ENCODE results near the gene P2RY6. TPM values are rescaled to one million over a fixed set of nuclear protein-coding genes. Genes with fewer than 3 reads are reported as not detected.

P2RY6 gene
- polyA plus RNA-seq, 1 donor (not counting 4 experiments of a cell fraction or from before 2014, with no cell fraction given) = 0.04 TPM

DNA sequence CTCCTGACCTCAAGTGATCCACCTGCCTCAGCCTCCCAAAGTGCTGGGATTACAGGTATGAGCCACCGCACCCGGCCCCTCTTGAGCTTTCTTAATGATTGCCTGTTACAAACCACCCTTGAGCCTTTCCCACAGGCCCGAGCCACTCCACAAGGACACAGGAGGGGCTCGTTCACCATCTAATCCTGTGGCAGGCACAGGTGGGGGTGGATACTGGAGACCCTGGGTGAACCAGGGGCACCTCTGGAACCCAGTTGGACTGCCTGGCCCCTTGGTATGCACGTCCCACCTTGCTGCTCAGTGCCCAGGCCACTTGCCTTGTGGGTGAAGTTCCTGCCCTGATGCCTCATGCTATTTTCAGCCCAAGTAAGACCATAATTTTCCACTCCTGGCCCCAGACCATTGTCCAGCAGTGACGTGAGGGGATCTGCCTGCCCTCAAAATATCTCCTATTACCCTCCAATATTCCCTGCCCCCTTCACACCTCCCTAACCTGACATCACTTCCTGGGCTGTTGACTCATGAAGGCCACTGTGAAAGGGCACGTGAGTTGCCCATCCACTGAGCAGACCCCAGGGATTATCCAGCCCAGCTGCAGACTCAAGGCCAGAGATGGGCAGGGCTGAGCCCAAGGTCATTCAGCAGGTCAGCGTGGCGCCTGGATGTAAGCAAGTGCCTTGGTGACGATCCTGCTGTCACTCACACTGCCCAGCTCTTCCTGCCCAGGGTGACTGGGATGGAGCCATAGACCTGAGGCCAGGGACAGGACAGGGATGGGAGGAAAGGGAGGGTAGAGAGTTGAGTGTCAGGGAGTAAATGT lies 34.5 kb upstream of the P2RY6 start:
- H3K79me2 ChIP-seq (ENCODE audit: control insufficient read depth, insufficient read depth, low read length) = no peaks in the 10 kb centered on the region
- no peak overlapping the region for H3K4me2 ChIP-seq (ENCODE audit: control insufficient read depth, extremely low read depth, insufficient read depth, low read depth, low read length)
- H4K20me1 ChIP-seq (ENCODE audit: control insufficient read depth, extremely low read depth, insufficient read depth, low read length) = no peaks in the 10 kb centered on the region
- H3K4me3 ChIP-seq (ENCODE audit: control insufficient read depth in 2 of 3, extremely low read depth in 1 of 3, insufficient read depth in 2 of 3, low read depth in 1 of 3, low read length in 3 of 3) = no peak overlapping the region
- TF ChIP-seq, protein P1, sequence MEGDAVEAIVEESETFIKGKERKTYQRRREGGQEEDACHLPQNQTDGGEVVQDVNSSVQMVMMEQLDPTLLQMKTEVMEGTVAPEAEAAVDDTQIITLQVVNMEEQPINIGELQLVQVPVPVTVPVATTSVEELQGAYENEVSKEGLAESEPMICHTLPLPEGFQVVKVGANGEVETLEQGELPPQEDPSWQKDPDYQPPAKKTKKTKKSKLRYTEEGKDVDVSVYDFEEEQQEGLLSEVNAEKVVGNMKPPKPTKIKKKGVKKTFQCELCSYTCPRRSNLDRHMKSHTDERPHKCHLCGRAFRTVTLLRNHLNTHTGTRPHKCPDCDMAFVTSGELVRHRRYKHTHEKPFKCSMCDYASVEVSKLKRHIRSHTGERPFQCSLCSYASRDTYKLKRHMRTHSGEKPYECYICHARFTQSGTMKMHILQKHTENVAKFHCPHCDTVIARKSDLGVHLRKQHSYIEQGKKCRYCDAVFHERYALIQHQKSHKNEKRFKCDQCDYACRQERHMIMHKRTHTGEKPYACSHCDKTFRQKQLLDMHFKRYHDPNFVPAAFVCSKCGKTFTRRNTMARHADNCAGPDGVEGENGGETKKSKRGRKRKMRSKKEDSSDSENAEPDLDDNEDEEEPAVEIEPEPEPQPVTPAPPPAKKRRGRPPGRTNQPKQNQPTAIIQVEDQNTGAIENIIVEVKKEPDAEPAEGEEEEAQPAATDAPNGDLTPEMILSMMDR (optimal IDR thresholded peaks at IDR 0.05 in 1 of 3, IDR thresholded peaks at IDR 0.05 in 1 of 3, conservative IDR thresholded peaks at IDR 0.05 in 1 of 3; ENCODE audit: extremely low read depth in 1 of 3, insufficient read depth in 2 of 3, low read length in 3 of 3) = no peak
- no peak for TF ChIP-seq EZH2 (IDR thresholded peaks at IDR 0.05; ENCODE audit: low read length)
- H3K9ac ChIP-seq (ENCODE audit: control insufficient read depth, extremely low read depth, insufficient read depth, low read length) = no peak overlapping the region
- H3K9me3 ChIP-seq (ENCODE audit: control insufficient read depth, low read depth, low read length) = no peaks in the 10 kb centered on the region
- H3K27ac ChIP-seq (ENCODE audit: control insufficient read depth, insufficient read depth, low read length) = no peak overlapping the region
- H3K27me3 ChIP-seq (ENCODE audit: control insufficient read depth, extremely low read depth, insufficient read depth, low read length) = no peaks in the 10 kb centered on the region
- H2AFZ ChIP-seq (ENCODE audit: control insufficient read depth, low read length) = no peak overlapping the region
- FAIRE-seq = no peak
- H3K36me3 ChIP-seq (ENCODE audit: control insufficient read depth in 2 of 2, extremely low read depth in 1 of 2, insufficient read depth in 2 of 2, low read length in 2 of 2) = peaks cover 0 to 4% of the 10 kb centered on the region in 2 experiments
- dilution Hi-C loops (cut with MboI; ENCODE audit: extremely low pct_ligation_motif_present, low sequenced_read_pairs) = loop anchor here (5.0 kb wide), 1 partner anchor 60 kb away; no protein-coding TSS in a partner anchor
- DNase-seq (ENCODE audit: low read depth, low spot score) = no peak
- H3K9me1 ChIP-seq (ENCODE audit: control insufficient read depth, extremely low read depth, insufficient read depth, low read length) = no peaks in the 10 kb centered on the region
- peaks cover 24% of the 10 kb centered on the region for H3K4me1 ChIP-seq (ENCODE audit: control insufficient read depth, extremely low read depth, insufficient read depth, low read length)

DNA sequence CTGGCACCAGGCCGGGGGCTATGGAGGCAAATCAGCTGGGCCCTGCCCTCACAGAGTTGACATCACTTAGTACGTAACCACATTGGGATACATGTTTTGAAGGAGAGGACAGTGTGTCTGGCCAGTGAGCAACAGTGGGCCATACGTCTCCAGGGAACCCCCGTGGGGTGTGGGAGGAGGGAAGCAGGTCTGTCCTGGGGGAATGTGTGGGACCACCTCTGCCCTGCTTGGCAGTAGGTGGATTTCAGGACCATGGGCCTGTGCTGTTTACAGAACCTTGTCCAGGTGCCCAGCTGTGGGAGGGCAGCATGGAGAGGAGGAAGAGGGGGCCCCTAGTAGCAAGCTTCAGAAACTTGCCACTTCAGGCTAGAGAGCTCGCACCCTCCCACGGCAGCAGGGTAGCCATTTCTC lies 33.0 kb upstream of the P2RY6 start:
- Histone ChIP-seq H2AFZ (ENCODE audit: control insufficient read depth, low read length) (no peak overlapping the region), H4K20me1 (ENCODE audit: control insufficient read depth, extremely low read depth, insufficient read depth, low read length) (no peaks in the 10 kb centered on the region), H3K4me2 (ENCODE audit: control insufficient read depth, extremely low read depth, insufficient read depth, low read depth, low read length) (no peak overlapping the region), H3K27ac (ENCODE audit: control insufficient read depth, insufficient read depth, low read length) (no peak overlapping the region), H3K27me3 (ENCODE audit: control insufficient read depth, extremely low read depth, insufficient read depth, low read length) (no peaks in the 10 kb centered on the region), H3K4me1 (ENCODE audit: control insufficient read depth, extremely low read depth, insufficient read depth, low read length) (peaks cover 28% of the 10 kb centered on the region), H3K4me3 (ENCODE audit: control insufficient read depth in 2 of 3, extremely low read depth in 1 of 3, insufficient read depth in 2 of 3, low read depth in 1 of 3, low read length in 3 of 3) (no peak overlapping the region), H3K9me3 (ENCODE audit: control insufficient read depth, low read depth, low read length) (no peaks in the 10 kb centered on the region), H3K36me3 (ENCODE audit: control insufficient read depth in 2 of 2, extremely low read depth in 1 of 2, insufficient read depth in 2 of 2, low read length in 2 of 2) (peaks cover 0 to 4% of the 10 kb centered on the region in 2 experiments), H3K9me1 (ENCODE audit: control insufficient read depth, extremely low read depth, insufficient read depth, low read length) (no peaks in the 10 kb centered on the region), H3K79me2 (ENCODE audit: control insufficient read depth, insufficient read depth, low read length) (no peaks in the 10 kb centered on the region), H3K9ac (ENCODE audit: control insufficient read depth, extremely low read depth, insufficient read depth, low read length) (no peak overlapping the region)
- TF ChIP-seq, protein P1 (optimal IDR thresholded peaks at IDR 0.05 in 1 of 3, IDR thresholded peaks at IDR 0.05 in 1 of 3, conservative IDR thresholded peaks at IDR 0.05 in 1 of 3; ENCODE audit: extremely low read depth in 1 of 3, insufficient read depth in 2 of 3, low read length in 3 of 3) = no peak
- TF ChIP-seq EZH2 (IDR thresholded peaks at IDR 0.05; ENCODE audit: low read length) = no peak
- DNase-seq (ENCODE audit: low read depth, low spot score) = no peak
- no peak for FAIRE-seq
- dilution Hi-C loops (cut with MboI; ENCODE audit: extremely low pct_ligation_motif_present, low sequenced_read_pairs) = loop anchor here (5.0 kb wide), 1 partner anchor 62 kb away; no protein-coding TSS in a partner anchor

Measured in keratinocyte (primary cell).